HG02571 (cell line): ENCODE measurements around the gene TMED6.

ENCODE experiments used
- ATAC-seq: cut with Tn5 transposase; IDR thresholded peaks from one replicate; pipeline ENCODE4 v1.9.1; 2021; ENCODE audit warnings: mild to moderate bottlenecking, moderate library complexity; ENCODE audit not compliant: unreplicated experiment

The TMED6 gene

DNA sequence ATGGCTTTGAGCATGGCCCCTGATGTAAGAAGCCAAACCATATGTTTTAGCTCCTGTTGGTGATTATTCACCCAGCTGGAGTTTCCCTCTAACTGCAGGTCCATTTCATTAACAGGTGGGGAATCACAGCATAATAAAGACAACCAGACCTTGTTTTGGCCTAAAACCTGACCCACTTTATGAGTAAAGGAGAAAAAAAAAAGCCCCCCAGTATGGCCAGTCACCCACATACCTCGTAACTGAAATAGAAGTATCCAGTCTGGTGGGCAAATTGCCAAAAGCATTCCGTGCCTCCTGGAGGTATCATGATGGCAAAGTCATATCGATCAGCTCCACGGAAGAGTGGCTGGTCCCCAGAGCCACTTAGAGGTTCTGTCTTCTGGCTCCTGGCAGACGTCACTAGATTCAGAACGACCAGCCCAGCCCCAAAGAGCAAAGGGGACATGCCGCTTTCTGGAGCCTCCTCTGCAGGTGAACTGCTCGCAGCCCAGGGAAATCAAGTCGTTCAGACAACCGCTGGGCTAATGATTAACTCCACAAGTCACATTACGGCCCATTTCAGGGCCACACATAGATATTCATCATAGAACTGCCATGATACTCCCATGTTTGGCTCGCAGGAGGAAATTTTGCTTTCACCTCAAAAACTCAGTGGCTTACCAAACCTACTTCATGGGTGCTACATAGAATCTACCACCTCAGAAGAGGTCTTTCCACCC is at the start of gene TMED6:
Gene TMED6, minus strand, starts transcription at position 478 of the 719 bp plus-strand sequence. Its CDS starts 33 bp downstream, at position 445.
- ATAC-seq, result no peak

DNA sequence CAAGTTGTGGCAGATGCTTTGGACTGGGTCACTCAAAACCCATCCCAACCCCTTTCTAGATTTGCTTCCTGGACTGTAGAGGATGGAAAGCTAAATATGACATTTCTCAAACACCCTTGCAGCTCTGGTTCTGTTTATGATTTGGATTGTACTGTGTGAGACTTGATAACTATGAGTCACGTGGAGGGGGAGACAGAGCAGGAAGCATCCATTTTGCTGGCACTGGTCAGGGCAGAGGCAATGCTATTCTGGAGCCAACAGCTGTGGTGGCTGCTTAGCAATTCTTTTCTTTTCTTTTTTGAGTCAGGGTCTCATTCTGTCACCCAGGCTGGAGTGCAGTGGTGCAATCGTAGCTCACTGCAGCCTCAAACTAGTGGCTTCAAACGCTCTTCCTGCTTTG is 47.8 kb upstream of the TMED6 start:
- ATAC-seq, result no peak

DNA sequence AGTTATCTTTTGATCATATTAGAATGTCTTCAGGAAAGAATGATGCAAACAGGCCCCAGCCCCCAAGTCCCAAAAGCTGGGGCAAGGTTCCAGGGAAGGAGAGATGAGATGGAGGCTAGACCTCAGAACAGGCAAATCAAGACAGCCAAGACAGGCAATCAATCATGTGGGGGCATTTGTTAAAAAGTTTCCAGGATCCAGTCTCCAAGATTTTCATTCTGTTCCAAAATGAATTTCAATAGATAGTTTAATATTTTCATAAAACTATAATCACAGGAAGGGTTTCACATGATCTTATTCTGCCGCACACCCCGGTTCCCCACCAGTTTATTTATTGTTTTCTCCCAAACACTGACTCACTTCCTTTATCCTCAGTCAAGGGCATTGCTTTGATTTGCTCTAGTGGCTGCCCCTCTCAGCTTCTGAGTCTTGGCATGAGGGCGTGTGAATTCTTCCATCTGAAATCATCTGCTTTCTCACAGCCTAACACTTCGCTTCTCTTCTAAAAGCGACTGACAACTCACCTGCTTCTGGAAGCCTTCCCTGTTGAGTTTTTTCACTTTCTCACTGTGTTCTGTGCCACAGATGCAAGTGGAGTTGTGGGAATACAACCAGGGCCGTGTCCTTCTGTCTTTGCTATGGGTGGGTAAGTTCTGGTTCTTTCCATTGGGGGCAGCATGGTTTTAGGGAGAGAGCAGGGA is 46.4 kb upstream of the TMED6 start:
- ATAC-seq, result no peak

DNA sequence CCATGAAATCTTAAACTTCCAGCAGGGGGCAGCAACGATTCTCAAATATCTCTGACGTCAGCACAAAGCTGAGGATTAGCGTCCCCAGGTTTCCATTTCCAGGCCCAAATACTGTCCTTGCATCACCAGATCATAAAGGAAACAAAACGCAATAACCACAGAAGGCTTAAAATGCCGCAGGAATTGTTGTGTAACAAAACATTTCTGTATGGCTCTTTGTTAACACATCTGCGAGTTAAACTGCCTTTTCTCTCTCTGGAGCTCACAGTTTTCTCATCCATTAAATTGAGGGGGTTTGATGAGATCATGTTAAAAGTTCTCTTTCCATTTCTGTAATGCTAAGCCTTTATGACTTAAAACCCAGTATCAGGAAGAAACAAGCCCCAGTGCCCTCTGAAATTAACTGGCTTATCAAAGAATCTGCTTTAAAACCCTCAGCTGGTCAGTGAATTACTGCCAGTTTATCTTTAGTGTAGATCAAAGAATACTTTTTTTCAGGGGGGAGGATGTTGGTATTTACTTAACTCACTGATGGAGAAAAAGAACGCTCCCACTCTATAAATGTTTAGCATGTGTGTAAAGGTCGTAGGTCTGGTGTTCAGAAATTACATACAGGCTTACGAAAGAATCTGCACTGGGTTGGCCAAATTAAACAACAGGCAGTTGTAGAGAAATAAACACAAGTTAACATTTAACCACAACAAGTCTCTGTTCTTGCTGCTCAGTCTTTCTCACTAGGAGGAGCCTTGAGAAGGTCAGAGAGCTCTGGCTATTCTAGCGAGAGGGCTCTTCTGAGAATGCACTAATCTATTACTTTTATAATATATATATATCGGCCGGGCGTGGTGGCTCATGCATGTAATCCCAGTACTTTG is 44.8 kb upstream of the TMED6 start:
- ATAC-seq, result no peak

DNA sequence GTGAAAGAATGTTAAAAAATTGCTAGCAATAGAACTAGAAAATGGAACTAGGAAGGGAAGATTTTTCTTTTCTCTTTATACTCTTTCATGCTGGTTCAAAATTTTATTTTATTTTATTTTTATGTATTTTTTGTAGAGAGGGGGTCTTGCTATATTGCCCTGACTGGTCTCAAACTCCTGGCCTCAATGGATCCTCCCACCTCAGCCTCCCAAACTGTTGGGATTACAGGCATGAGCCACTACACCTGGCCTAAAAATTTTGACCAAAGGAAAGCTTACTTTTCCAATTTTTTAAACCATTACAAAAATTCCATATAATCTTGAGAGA is 44.2 kb upstream of the TMED6 start:
- no peak for ATAC-seq

DNA sequence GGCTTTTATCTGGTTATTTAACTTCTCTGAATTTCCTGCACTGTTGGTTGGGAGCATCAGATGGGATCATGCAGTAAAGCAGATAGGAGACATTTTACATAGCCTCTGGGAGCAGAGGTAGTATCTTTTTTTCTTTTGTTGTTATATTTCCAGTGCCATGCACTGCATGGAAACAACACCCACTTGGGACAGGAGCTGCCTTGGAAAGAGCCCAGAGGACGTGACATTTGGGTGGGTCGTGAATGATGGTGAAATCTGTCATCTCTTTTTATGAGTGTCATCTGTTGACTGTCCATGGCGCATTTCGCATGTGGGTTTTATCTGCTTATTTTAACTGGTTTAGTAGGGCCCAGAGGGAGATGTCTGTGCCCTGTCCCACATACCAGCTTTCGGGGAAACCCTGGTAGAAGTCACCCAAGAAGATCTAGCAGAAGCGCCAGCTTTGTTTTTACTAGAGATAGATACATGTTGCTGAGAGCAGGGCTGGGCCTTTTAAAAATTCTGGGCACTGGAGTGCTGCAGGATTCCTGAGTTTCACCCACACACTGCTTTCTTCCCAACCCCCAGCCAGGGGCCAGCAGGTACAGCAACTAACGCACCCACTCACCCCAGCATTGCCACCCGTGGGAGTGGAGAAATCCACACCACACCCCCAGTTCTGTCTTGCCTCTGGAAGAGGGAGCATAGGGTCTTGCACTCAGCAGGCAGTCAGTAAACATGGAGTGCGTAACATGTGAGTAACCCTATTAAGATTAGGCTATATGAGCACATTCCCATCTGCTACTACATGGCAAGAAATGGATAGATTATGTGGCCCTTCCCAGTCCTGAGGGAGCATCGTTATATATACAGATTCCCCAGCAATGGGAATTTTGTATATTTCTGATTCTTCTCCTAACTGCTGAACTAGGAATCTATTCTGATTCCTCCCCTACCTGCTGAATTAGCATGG is 42.6 kb upstream of the TMED6 start:
- ATAC-seq, result no peak

DNA sequence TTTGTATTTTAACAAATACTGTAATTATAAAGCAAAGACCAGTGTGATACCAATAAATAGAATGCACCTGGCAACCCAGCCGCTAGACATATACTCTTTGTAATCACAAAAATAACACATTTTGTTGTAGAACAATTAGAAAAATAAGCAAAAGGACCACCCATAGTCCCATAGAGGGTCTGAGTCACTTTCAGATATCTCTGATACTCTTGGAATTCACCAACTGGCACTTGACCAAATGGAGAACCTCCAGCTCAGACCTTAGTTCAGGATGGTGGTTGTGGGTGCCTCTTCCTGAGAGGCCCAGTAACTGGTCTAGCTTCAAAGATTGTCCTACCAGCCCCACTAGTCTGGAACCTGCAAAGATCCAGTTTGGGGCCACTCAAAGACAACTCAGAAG is 35.0 kb upstream of the TMED6 start:
- no peak for ATAC-seq

DNA sequence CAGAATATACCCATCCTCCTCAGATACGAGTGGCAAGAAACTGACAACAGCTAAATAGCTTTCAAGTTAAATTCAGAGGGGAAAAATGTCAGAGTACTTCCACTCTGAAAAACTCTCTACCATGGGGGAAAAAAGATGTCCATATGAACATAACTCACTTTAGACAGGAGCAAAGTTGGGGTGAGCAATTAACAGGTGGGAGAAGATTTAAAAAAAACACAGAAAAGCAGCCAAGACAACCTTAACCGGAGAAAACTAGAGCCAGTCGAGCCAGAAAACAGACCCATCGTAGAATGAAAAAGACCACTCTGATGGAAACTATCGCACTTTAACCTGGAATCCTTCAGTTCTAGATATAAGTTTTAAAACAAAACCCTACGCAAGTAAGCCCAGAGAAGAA is 33.4 kb upstream of the TMED6 start:
- ATAC-seq, result no peak

DNA sequence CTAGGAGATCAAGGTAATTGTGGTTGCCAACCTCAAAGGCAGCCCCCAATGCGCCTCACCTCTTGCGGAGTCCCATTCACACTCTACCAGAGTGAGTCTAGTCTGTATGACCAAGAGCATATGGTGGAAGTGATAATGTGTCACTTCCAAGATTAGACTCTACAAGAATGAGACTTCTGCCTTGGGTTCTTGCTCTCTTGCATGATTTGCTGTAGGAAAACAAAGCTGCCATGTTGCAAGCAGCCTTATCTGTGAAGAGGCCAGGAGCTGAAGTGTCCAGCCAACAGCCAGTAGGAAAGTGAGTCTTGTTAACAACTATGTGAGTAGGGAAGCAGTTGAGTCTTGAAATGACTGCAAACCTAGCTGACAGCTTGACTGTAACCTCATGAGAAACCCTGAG is 30.8 kb upstream of the TMED6 start:
- ATAC-seq, result no peak

DNA sequence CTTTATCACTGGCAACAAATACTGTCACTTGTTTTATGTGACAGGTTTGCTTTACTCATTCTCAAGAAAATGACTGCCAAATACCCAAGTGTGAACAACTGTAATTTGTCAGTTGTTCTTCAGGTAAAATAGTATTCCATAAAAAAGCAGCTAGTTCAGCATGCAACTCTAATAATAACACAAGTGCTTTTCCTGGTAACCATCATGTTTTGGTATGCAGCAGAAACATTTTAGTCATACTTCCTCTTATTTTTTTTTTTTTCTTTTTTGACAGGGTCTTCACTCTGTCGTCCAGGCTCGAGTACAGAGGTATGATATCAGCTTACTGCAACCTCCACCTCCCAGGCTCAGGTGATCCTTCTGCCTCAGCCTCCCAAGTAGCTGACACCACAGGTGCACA is 29.6 kb upstream of the TMED6 start:
- no peak for ATAC-seq

DNA sequence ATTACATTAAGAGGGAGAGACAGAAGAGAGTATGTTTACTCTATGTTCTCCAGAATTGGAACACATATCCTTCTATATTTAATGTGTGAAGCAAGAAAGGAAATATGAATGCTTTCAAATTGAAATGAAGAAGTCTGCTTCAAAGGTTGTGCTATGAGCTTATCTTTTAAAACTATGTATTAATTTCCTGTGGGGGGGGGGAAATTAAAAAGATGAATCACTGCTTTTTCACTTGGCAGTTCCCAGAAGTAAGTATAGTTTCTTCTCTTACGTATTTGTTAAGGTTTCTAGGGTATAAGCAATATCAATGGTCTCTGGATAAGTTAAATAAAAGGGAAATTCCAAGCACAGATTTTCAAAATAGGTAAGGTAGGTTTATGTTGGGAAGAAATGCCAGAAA is 27.2 kb upstream of the TMED6 start:
- ATAC-seq, result no peak

DNA sequence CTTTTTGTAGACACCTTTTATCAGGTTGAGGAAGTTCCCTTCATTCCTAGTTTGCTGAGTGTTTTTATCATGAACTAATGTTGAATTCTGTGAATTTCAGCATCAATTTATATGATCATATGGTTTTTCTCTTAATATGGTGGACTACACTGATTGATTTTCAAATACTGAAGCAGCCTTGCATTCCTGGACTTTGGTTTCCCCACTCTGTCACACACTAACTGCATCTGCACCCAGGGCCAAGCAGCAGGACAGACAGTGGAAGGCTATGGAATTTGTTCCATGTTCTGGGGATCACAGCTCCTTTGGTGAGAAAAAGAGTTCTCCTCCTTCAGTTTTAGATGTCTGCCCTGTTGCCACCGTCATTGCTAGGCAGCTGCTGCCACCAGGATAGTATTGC is 26.4 kb upstream of the TMED6 start:
- ATAC-seq, result no peak

DNA sequence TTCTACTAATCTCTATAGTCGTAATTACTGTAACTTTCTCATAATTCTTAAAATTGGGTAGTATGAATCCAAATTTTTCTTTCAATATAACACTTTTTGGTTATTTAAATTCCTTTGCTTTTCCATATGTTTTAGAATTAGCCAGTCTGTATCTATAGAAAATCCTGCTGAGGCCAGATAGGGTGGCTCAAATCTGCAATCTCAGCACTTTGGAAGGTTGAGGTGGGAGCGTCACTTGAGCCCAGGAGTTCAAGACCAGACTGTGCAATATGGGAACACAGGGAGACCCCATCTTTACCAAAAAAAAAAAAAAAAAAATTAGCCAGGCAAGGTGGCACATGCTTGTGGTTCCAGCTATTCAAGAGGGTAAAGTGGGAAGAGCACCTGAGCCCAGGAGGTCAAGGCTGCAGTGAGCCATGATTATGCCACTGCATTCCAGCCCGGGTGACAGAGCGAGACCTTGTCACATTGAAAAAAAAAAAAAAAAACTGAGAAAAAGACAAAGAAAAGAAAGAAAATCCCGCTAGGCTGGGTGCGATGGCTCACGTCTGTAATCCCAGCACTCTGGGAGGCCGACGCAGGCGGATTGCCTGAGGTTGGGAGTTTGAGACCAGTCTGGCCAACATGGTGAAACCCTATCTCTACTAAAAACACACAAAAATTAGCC is 24.9 kb upstream of the TMED6 start:
- ATAC-seq, result no peak

DNA sequence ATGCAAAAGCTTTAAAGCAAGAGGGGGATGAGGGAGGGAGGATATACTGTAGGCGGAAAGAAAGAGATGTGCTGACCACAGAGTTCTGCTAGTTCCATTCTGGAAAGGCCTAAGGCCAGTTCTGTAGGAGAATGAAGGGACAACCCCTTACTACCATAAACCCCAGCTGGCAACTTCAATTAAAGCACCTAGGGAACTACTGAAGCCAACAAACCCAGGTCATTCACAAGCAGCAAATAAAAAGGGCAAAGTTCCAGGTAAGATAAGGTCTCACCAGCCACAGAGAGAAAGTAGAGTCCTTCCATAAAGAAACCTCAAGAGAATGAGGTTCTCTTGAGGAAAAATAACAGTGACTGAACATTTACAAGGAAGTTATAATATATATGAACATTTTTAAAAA is 21.4 kb upstream of the TMED6 start:
- no peak for ATAC-seq

DNA sequence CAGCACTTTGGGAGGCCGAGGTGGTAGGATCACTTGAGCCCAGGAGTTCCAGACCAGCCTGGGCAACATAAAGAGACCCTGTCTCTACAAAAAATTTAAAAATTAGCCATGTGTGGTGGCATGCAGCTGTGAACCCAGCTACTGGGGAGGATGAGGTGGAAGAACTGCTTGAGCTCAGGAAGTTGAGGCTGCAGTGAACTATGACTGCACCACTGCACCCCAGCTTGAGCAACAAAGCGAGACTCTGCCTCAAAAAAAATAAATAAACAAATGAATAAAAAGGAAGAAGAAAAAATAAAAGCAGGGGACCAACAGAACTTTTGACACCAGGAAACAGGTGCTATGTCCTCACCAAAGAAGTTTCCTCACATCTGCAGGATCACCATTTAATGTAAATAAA is 20.0 kb upstream of the TMED6 start:
- ATAC-seq, result no peak

DNA sequence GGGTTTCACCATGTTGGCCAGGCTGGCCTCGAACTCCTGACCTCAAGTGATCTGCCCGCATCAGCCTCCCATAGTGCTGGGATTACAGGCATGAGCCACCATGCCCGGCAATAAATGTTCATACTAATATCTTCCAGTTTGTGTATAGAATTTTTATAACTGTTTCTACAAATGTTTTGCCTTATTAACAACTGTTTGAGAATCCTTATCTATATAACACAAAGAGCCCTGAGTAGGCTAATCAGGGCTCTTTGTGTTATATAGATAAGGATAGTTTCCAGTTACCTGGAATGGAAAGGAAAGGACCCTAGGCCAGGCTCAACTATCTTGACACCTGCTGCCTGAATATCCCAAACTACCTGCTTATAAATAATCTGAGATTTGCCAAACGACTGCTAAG is 17.3 kb upstream of the TMED6 start:
- no peak for ATAC-seq

DNA sequence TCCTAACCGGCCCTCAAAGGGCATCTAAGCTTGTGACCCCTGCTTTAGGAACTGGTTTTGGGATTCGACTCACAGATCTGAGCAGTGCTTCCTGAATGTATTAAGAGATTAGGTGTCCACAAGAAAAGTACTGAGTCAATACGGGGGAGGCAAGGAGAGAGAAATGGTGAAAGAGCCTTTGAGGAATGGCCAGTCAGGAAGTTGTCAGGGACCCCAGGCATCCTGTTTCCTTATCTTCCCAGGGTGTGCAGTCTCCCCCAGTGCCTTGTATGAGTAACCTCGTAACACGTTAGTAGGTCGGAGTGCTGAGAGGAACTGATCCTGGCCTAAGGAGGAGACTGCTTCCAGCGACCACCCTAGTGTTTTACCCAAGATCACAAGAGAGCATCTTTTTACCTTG is 16.4 kb upstream of the TMED6 start:
- ATAC-seq, result no peak

DNA sequence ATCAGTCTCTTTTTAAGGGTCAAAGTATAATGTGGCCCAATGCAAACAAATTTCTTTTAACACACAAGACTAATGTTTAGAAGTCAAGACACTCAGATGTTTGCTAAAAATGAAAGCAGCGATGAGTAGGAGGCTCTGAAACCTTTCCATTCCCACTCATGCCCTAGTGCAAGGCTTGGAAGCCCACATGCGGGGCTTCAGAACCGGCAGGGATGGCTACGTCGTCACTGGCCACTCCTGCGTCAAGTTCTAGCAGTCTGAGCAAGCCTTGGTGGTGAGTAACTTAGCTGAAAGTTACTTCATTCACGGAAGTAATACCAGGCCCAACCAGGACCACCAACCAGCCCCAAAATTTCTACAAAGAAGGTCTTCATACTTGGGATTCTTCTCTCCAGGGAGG is 14.8 kb upstream of the TMED6 start:
- ATAC-seq, result no peak

DNA sequence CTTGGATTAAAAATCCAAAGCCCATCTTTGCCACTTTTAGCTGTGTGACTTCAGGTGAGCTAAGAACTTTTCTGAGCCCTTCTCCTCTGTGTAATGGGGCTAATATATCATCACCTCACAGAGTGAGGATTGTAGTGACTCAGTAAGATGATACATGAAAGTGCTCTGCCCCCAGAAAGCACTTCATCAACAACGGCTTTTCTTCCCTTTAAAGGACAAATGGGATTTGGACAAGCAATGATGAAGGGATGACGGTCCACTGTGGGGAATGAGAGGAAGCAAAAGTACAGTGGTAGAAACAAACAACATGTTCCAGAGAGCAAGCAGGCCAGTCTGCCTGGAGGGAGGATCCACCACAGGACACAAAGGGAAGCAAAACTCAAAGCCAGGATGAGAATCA is 14.3 kb upstream of the TMED6 start:
- ATAC-seq, result no peak

DNA sequence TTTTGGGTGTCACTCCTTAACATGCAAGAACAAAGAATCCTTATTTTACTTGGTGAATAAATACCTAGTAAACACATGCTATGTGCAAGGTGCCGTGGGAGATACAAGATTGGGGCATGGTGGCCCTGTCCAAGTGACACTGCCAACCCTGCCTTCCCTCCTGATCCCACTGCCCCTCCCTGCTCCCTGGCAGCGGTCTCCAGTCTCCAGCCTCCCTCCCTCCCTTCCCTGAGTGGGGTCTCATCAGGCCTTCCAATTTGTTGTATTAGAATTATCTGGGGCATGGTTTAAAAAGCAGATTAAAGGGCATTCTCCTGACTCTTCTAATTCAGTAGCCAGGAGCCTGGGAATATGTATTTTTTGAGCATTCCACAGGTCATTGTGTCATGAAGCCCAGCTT is 12.5 kb upstream of the TMED6 start:
- ATAC-seq, result no peak
